K562 (cell line): ENCODE results near the gene ZBTB48. TPM values are rescaled to one million over a fixed set of nuclear protein-coding genes. Genes with fewer than 3 reads are reported as not detected.

Source experiments
- MAFF ChIP-seq: IDR thresholded peaks from 2 replicates; pipeline ENCODE4 v1.6.1; 2012; ENCODE audit warnings: low read length, improper control_type of control experiment
- MCM5 ChIP-seq: fragments of 450-650 bp; IDR thresholded peaks from 2 replicates; pipeline ENCODE4 v1.6.1; 2016; ENCODE audit warnings: low read depth
- MEF2A ChIP-seq: IDR thresholded peaks from 2 replicates; pipeline ENCODE4 v1.6.1; 2011; ENCODE audit warnings: low read depth, mild to moderate bottlenecking, low read length, moderate library complexity; ENCODE audit not compliant: control insufficient read depth
- MTA2 ChIP-seq: fragments of 450-650 bp; IDR thresholded peaks from 2 replicates; pipeline ENCODE4 v1.6.1; 2016; ENCODE audit warnings: low read depth
- MYNN ChIP-seq, 2 experiments: sonication (generic); formaldehyde crosslinking in 1 of 2; IDR thresholded peaks; 2 replicates each; pipeline versions ENCODE4 v1.5.0 to v1.6.1; 2016 to 2020; ENCODE audit warnings: antibody characterized with exemption in 1 of 2, missing genetic modification reagents in 1 of 2
- ZNF143 ChIP-seq: sonication (generic); formaldehyde crosslinking; IDR thresholded peaks from 2 replicates; pipeline ENCODE4 v1.9.0; 2022; ENCODE audit warnings: mild to moderate bottlenecking, missing genetic modification reagents
- ZSCAN29 ChIP-seq: fragments of 450-650 bp; IDR thresholded peaks from 2 replicates; pipeline ENCODE4 v1.6.1; 2017
- ZSCAN32 ChIP-seq: fragments of 450-650 bp; formaldehyde crosslinking; IDR thresholded peaks from 2 replicates; pipeline ENCODE4 v1.4.0; 2020; ENCODE audit warnings: mild to moderate bottlenecking, moderate library complexity
- polyA plus RNA-seq, 8 experiments: library from polyadenylated mRNA; depleted of rRNA in 4 of 8; stranded (reverse) in 5 of 8; unstranded in 3 of 8; fragments of >200 nt; fragmentation: Nextera tagmentation in 2 of 8; fragmentation: Illumina TruSeq in 1 of 8; extraction: Ambion mirVana in 2 of 8; extraction: Trizol in 1 of 8; gene quantifications; 2 replicates each; pipeline versions ENCODE4 v1.2.1 to v1.2.3, GENCODE V29; 2011 to 2014; ENCODE audit warnings: inconsistent platforms in 1 of 8, missing spikeins in 1 of 8
- total RNA-seq, 7 experiments: library from RNA; depleted of rRNA in 6 of 7; stranded (reverse); fragments of >200 nt in 6 of 7; fragmentation: Illumina TruSeq in 2 of 7; extraction: Trizol in 2 of 7; gene quantifications; 2 replicates each; pipeline versions ENCODE4 v1.2.1 to v1.2.3, GENCODE V29; 2011 to 2021; ENCODE audit warnings: low replicate concordance in 1 of 7
- TF ChIP-seq, protein P1 (sequence below): fragments of 450-650 bp; IDR thresholded peaks from 2 replicates; pipeline ENCODE4 v1.6.1; 2016; ENCODE audit warnings: mild to moderate bottlenecking, moderate library complexity
- TF ChIP-seq, protein P2 (sequence below): fragments of 450-650 bp; formaldehyde crosslinking; IDR thresholded peaks from 2 replicates; pipeline ENCODE4 v1.4.0; 2020; ENCODE audit warnings: mild to moderate bottlenecking, mixed read lengths
- TF ChIP-seq, protein P3 (sequence below): fragments of 450-650 bp; IDR thresholded peaks from 2 replicates; pipeline ENCODE4 v1.7.1; 2018; ENCODE audit warnings: mild to moderate bottlenecking, low read depth; ENCODE audit not compliant: partially characterized antibody

ZBTB48 gene
- total and polyA plus RNA-seq, 9 of the 15 experiments (the other 6 are each of a cell fraction or from before 2014, with no cell fraction given), result 1.9 to 66.9 (median 29.5) TPM

DNA sequence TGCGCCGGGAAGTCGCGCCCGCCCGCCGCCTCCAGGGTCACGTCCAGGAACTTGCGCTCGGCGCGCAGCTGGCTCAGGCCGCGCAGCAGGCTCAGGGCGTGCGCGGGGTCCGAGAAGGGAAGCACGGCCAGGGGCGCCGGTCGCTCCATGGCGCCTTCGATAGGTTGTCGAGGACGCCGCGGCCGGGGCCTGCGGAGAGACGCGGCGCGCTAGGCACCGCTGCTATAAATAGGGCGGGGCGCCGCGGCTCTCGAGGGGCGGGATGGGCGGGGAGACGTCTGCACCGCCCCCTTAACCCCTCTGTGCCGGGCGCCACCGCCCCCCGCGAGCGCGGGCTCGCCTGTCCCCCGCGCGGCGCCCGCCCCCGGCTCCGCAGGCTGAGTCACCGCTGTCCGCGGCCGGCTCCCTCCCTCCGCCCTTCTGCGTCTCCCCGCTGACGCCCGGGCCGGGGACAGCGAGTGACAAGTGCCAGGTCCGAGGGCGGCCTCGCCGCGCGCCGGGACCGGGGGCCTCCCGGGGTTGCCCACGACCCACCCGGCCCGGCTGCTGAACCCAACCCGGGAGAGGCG is 23.0 kb downstream of the ZBTB48 start, which contains the start of gene KLHL21 (continued):
- TF ChIP-seq, protein P1, sequence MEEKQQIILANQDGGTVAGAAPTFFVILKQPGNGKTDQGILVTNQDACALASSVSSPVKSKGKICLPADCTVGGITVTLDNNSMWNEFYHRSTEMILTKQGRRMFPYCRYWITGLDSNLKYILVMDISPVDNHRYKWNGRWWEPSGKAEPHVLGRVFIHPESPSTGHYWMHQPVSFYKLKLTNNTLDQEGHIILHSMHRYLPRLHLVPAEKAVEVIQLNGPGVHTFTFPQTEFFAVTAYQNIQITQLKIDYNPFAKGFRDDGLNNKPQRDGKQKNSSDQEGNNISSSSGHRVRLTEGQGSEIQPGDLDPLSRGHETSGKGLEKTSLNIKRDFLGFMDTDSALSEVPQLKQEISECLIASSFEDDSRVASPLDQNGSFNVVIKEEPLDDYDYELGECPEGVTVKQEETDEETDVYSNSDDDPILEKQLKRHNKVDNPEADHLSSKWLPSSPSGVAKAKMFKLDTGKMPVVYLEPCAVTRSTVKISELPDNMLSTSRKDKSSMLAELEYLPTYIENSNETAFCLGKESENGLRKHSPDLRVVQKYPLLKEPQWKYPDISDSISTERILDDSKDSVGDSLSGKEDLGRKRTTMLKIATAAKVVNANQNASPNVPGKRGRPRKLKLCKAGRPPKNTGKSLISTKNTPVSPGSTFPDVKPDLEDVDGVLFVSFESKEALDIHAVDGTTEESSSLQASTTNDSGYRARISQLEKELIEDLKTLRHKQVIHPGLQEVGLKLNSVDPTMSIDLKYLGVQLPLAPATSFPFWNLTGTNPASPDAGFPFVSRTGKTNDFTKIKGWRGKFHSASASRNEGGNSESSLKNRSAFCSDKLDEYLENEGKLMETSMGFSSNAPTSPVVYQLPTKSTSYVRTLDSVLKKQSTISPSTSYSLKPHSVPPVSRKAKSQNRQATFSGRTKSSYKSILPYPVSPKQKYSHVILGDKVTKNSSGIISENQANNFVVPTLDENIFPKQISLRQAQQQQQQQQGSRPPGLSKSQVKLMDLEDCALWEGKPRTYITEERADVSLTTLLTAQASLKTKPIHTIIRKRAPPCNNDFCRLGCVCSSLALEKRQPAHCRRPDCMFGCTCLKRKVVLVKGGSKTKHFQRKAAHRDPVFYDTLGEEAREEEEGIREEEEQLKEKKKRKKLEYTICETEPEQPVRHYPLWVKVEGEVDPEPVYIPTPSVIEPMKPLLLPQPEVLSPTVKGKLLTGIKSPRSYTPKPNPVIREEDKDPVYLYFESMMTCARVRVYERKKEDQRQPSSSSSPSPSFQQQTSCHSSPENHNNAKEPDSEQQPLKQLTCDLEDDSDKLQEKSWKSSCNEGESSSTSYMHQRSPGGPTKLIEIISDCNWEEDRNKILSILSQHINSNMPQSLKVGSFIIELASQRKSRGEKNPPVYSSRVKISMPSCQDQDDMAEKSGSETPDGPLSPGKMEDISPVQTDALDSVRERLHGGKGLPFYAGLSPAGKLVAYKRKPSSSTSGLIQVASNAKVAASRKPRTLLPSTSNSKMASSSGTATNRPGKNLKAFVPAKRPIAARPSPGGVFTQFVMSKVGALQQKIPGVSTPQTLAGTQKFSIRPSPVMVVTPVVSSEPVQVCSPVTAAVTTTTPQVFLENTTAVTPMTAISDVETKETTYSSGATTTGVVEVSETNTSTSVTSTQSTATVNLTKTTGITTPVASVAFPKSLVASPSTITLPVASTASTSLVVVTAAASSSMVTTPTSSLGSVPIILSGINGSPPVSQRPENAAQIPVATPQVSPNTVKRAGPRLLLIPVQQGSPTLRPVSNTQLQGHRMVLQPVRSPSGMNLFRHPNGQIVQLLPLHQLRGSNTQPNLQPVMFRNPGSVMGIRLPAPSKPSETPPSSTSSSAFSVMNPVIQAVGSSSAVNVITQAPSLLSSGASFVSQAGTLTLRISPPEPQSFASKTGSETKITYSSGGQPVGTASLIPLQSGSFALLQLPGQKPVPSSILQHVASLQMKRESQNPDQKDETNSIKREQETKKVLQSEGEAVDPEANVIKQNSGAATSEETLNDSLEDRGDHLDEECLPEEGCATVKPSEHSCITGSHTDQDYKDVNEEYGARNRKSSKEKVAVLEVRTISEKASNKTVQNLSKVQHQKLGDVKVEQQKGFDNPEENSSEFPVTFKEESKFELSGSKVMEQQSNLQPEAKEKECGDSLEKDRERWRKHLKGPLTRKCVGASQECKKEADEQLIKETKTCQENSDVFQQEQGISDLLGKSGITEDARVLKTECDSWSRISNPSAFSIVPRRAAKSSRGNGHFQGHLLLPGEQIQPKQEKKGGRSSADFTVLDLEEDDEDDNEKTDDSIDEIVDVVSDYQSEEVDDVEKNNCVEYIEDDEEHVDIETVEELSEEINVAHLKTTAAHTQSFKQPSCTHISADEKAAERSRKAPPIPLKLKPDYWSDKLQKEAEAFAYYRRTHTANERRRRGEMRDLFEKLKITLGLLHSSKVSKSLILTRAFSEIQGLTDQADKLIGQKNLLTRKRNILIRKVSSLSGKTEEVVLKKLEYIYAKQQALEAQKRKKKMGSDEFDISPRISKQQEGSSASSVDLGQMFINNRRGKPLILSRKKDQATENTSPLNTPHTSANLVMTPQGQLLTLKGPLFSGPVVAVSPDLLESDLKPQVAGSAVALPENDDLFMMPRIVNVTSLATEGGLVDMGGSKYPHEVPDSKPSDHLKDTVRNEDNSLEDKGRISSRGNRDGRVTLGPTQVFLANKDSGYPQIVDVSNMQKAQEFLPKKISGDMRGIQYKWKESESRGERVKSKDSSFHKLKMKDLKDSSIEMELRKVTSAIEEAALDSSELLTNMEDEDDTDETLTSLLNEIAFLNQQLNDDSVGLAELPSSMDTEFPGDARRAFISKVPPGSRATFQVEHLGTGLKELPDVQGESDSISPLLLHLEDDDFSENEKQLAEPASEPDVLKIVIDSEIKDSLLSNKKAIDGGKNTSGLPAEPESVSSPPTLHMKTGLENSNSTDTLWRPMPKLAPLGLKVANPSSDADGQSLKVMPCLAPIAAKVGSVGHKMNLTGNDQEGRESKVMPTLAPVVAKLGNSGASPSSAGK, result no peak
- no peak for TF ChIP-seq ZSCAN29
- no peak for TF ChIP-seq MCM5
- TF ChIP-seq, protein P2, sequence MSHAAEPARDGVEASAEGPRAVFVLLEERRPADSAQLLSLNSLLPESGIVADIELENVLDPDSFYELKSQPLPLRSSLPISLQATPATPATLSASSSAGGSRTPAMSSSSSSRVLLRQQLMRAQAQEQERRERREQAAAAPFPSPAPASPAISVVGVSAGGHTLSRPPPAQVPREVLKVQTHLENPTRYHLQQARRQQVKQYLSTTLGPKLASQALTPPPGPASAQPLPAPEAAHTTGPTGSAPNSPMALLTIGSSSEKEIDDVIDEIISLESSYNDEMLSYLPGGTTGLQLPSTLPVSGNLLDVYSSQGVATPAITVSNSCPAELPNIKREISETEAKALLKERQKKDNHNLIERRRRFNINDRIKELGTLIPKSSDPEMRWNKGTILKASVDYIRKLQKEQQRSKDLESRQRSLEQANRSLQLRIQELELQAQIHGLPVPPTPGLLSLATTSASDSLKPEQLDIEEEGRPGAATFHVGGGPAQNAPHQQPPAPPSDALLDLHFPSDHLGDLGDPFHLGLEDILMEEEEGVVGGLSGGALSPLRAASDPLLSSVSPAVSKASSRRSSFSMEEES (CRISPR knock-in tag), result no peak
- no peak for TF ChIP-seq MYNN (IDR thresholded peaks at IDR 0.05)
- no peak for TF ChIP-seq MYNN (CRISPR knock-in tag; IDR thresholded peaks at IDR 0.05)
- TF ChIP-seq, protein P3, sequence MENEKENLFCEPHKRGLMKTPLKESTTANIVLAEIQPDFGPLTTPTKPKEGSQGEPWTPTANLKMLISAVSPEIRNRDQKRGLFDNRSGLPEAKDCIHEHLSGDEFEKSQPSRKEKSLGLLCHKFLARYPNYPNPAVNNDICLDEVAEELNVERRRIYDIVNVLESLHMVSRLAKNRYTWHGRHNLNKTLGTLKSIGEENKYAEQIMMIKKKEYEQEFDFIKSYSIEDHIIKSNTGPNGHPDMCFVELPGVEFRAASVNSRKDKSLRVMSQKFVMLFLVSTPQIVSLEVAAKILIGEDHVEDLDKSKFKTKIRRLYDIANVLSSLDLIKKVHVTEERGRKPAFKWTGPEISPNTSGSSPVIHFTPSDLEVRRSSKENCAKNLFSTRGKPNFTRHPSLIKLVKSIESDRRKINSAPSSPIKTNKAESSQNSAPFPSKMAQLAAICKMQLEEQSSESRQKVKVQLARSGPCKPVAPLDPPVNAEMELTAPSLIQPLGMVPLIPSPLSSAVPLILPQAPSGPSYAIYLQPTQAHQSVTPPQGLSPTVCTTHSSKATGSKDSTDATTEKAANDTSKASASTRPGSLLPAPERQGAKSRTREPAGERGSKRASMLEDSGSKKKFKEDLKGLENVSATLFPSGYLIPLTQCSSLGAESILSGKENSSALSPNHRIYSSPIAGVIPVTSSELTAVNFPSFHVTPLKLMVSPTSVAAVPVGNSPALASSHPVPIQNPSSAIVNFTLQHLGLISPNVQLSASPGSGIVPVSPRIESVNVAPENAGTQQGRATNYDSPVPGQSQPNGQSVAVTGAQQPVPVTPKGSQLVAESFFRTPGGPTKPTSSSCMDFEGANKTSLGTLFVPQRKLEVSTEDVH, result no peak
- no peak for TF ChIP-seq MEF2A
- no peak for TF ChIP-seq MAFF
- no peak for TF ChIP-seq ZSCAN32 (CRISPR knock-in tag)
- TF ChIP-seq MTA2, result no peak
- TF ChIP-seq ZNF143 (CRISPR knock-in tag), result 0 out of 2 replicates have a peak, but pooled peaks have one; percentile 61
